Kidney (tissue), 14 donors: ENCODE data around the gene SNRPD2. TPM values are rescaled to one million over a fixed set of nuclear protein-coding genes. Genes with fewer than 3 reads are reported as not detected.

Experiments
- DNase-seq, 5 donors: peaks; one replicate each; pipeline ENCODE4 v3.0.0-alpha.2; 2013 to 2020
- FAIRE-seq: peaks from 2 replicates; lab custom pipeline; 2012; peaks lifted over from hg19 to GRCh38; lab: Jason Lieb, UNC
- H3K27ac ChIP-seq, 2 donors: one replicate each; pipeline ENCODE4 v1.7.0; 2013; ENCODE audit warnings: low read depth in 2 of 2, low read length in 2 of 2, inconsistent platforms in 1 of 2
- H3K27me3 ChIP-seq: one replicate; pipeline ENCODE4 v1.7.1; 2013; ENCODE audit warnings: low read length, inconsistent platforms; ENCODE audit not compliant: control insufficient read depth, insufficient read depth
- H3K36me3 ChIP-seq, 3 donors: one replicate each; pipeline versions ENCODE4 v1.7.0 to v1.7.1; 2013; ENCODE audit warnings: low read length in 3 of 3, control low read depth in 1 of 3, inconsistent platforms in 1 of 3; ENCODE audit not compliant: insufficient read depth in 3 of 3, control insufficient read depth in 2 of 3
- H3K4me1 ChIP-seq, 3 donors: one replicate each; pipeline versions ENCODE4 v1.7.0 to v1.7.1; 2013; ENCODE audit warnings: low read length in 3 of 3, inconsistent platforms in 1 of 3, low read depth in 1 of 3; ENCODE audit not compliant: control insufficient read depth in 2 of 3, insufficient read depth in 2 of 3
- H3K4me3 ChIP-seq, 3 donors: one replicate each; pipeline versions ENCODE4 v1.7.0 to v1.8.1; 2013; ENCODE audit warnings: low read length in 3 of 3, control low read depth in 1 of 3, inconsistent platforms in 1 of 3
- H3K9ac ChIP-seq, 3 donors: one replicate each; pipeline versions ENCODE4 v1.7.0 to v1.7.1; 2013; ENCODE audit warnings: low read length in 3 of 3, control low read depth in 1 of 3, inconsistent platforms in 1 of 3
- H3K9me3 ChIP-seq, 3 donors: one replicate each; pipeline versions ENCODE4 v1.7.0 to v1.7.1; 2013; ENCODE audit warnings: low read length in 3 of 3, control low read depth in 1 of 3, inconsistent platforms in 1 of 3; ENCODE audit not compliant: control insufficient read depth in 2 of 3, insufficient read depth in 1 of 3
- intact Hi-C: fragments of 100-400 bp; cut with DNase I; formaldehyde crosslinking; loops from one replicate; pipeline ENCODE4 v1.11.1; 2022
- microRNA-seq: library from miRNA; unstranded; fragments of <30 nt; microRNA quantifications from one replicate; pipeline ENCODE4 v1.2.0, GENCODE V29; 2020
- polyA plus RNA-seq: library from polyadenylated mRNA; stranded (reverse); fragments of 350-450 nt; fragmentation: Illumina TruSeq; extraction: RNeasy Lipid Tissue Mini Kit (QIAGEN cat#74804); gene quantifications from one replicate; pipeline ENCODE4 v1.2.3, GENCODE V29; 2014; ENCODE audit warnings: low read depth, low replicate concordance; ENCODE audit not compliant: insufficient read depth
- total RNA-seq: library from RNA; stranded (reverse); fragmentation: NEBNext Ultra II Directional; extraction: Animal tissue kit (Norgen Biotek cat#: 25700); gene quantifications from one replicate; pipeline ENCODE4 v1.2.1, GENCODE V29; 2021
- TF ChIP-seq, protein P1 (sequence below): IDR thresholded peaks from 3 replicates; pipeline ENCODE4 v1.5.1; 2012; ENCODE audit warnings: mild to moderate bottlenecking, moderate library complexity, borderline replicate concordance; ENCODE audit not compliant: insufficient read depth; ENCODE audit errors: extremely low read depth
- donor health status: control.
- donor health status: control.
- donor health status: control.
- donor health status: control.
- donor health status: control.
- donor health status: DM: yes; HTN: yes; CAD: no.
- donor health status: Normal renal cell carcinoma (clear cell type).

The SNRPD2 gene
- total and polyA plus RNA-seq, 2 donors from 2014 or later, result 252 to 358 TPM

DNA sequence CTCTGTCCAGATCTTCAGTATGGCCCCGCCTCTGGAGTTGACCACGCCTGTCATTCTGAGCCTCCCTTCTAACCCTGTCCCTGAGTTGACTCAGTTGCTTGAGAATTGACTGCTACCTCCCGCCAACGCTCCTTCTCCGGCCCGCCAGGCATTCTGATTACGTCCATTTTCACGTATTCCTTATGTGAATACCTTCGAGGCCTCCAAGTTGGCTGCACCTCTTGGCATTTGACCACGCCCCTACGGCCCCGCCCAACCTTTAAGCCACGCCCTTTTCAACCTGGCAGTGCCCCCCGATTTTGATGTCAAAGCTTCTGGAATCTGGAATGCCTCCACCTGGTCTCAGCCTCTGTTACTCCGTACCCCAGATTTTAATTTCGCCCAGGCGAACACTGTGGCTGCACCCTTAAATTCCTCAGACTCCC, 50.9 kb downstream of the SNRPD2 start:
- Histone ChIP-seq H3K27ac (no peak overlapping the region), H3K27me3 (peaks cover 3% of the 10 kb centered on the region), H3K4me3 (no peak overlapping the region), H3K9ac (no peak overlapping the region), H3K4me1 (peaks cover 0 to 21% (median 12%) of the 10 kb centered on the region in 3 donors), H3K36me3 (no peaks in the 10 kb centered on the region), H3K9me3 (no peaks in the 10 kb centered on the region)
- DNase-seq (peak in 3 of 5 donors; percentile 22 to 79 (median 36)), FAIRE-seq (no peak)
- intact Hi-C loops, result no loop called here
- TF ChIP-seq, protein P1, sequence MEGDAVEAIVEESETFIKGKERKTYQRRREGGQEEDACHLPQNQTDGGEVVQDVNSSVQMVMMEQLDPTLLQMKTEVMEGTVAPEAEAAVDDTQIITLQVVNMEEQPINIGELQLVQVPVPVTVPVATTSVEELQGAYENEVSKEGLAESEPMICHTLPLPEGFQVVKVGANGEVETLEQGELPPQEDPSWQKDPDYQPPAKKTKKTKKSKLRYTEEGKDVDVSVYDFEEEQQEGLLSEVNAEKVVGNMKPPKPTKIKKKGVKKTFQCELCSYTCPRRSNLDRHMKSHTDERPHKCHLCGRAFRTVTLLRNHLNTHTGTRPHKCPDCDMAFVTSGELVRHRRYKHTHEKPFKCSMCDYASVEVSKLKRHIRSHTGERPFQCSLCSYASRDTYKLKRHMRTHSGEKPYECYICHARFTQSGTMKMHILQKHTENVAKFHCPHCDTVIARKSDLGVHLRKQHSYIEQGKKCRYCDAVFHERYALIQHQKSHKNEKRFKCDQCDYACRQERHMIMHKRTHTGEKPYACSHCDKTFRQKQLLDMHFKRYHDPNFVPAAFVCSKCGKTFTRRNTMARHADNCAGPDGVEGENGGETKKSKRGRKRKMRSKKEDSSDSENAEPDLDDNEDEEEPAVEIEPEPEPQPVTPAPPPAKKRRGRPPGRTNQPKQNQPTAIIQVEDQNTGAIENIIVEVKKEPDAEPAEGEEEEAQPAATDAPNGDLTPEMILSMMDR, result no peak

DNA sequence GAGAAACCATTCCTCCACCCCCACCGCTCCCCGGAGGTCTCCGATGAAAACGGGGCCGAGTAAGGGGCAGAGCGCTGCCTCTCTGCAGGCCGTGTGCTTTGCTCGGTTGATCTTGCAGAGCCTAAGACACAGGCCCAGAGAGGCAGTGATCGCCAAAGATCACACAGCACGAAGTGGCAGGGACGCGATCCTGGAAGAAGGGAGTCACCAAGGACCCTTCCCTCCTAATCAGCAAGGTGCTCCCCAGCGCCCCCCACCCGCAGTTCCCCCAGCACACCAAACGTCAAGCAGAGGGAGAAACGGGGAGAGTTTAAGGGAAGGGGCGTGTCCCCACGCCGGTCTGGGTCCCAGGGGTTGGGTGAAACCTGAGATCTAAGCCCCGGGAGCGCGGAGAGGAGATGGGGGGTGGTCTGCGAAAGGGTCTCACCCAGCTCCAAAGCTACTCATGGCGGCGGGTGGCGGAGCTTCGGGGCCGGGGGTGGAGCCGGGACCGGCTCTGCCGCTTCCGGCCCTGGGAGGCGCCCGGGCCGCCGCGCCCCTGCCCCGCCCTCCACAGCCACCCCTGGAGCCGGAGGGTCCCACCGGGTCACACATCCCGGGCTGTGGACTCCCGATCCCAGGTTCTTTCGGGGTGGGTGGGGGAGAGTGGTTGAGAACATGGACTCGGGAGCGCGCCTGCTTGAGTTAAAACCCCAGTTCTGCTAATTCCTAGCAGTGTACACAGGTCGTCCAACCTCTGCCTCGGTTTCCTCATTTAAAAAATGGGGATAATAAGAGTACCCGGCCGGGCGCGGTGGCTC, 52.6 kb downstream of the SNRPD2 start, which contains the start of gene EML2:
Gene EML2 (minus strand): TSS at position 468 of the 800 bp plus-strand sequence. CDS start 21 bp downstream, at position 447.
- TF ChIP-seq, protein P1, result no peak
- peak within 1 kb of the TSS; percentile 68 to 92 (median 80) for H3K4me3 ChIP-seq
- H3K27ac ChIP-seq, result peak within 1 kb of the TSS; percentile 22 to 27
- no peaks in the 10 kb centered on the region for H3K36me3 ChIP-seq
- no peaks in the 10 kb centered on the region for H3K9me3 ChIP-seq
- DNase-seq (peak; percentile 75 to 84 (median 83)), FAIRE-seq (no peak)
- peaks cover 3% of the 10 kb centered on the region for H3K27me3 ChIP-seq
- H3K4me1 ChIP-seq, result peaks cover 0 to 21% (median 12%) of the 10 kb centered on the region in 3 donors
- intact Hi-C loops, result no loop called here
- peak within 1 kb of the TSS; percentile 43 to 87 (median 67) for H3K9ac ChIP-seq

DNA sequence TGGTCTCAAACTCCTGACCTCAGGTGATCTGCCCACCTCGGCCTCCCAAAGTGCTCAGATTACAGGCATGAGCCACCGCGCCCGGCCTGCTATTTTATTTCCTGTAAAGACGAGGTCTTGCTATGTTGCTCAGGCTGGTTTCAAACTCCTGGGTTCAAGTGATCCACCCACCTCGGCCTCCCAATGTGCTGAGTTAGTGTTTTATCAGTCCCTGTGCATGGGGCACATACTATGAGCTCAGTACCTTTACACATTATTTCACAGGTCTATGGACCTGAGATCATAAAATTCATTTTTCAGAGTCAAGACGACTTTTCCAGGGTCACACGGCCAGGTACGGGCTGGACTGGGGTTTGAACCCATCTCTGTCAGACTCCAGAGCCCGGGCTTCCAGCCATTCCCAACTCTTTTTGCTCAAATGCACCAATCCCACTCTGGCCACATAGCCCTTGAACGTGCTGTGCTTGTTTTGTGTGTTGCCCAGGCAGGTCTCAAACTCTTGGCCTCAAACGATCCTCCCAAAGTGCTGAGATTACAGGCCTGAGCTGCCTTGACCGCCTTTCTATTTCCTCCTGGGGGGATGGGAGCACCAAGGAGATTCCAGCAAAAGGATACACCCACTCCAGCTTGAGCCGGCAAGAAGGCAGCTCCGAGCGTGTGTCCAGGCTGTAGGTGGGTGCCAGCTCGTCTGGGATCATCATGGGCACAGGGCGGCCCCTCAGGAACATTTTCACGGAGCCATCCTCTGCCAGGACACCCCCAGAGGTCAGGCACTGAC, 53.7 kb downstream of the SNRPD2 start:
- peak overlapping the region in 1 of 3 donors; percentile 87 for H3K9ac ChIP-seq
- H3K4me1 ChIP-seq, result peaks cover 0 to 21% (median 12%) of the 10 kb centered on the region in 3 donors
- DNase-seq (peak in 1 of 5 donors; percentile 64), FAIRE-seq (no peak)
- H3K9me3 ChIP-seq, result no peaks in the 10 kb centered on the region
- H3K27ac ChIP-seq, result no peak overlapping the region
- H3K27me3 ChIP-seq, result no peaks in the 10 kb centered on the region
- intact Hi-C loops, result no loop called here
- peak overlapping the region in 2 of 3 donors; percentile 80 to 92 for H3K4me3 ChIP-seq
- TF ChIP-seq, protein P1, result no peak
- H3K36me3 ChIP-seq, result no peaks in the 10 kb centered on the region

Small RNA genes lying within 50 kb of the gene (microRNA-seq; reads per million reads assigned to microRNA genes)
- gene MIR330 (64.3 reads per million, percentile 46 among the genes with 10 or more reads in this experiment), gene MIR642A (not detected), gene MIR642B (not detected)

Other genes starting within 250 kb of the SNRPD2 start
- gene FOSB, start 224.0 kb downstream of the SNRPD2 start, total RNA-seq, result 0.98 TPM
- 0.73 TPM for gene FOSB, start 224.0 kb downstream of the SNRPD2 start, polyA plus RNA-seq
- gene RTN2, start 194.9 kb downstream of the SNRPD2 start, total RNA-seq, result 7.3 TPM
- 8.2 TPM for gene RTN2, start 194.9 kb downstream of the SNRPD2 start, polyA plus RNA-seq
- 2.2 TPM for gene PPM1N, start 193.5 kb downstream of the SNRPD2 start, total RNA-seq
- gene PPM1N, start 193.5 kb downstream of the SNRPD2 start, polyA plus RNA-seq, result 0.69 TPM
- 105 TPM for gene VASP, start 184.5 kb downstream of the SNRPD2 start, total RNA-seq
- 36.3 TPM for gene VASP, start 184.5 kb downstream of the SNRPD2 start, polyA plus RNA-seq
- 19.1 TPM for gene OPA3, start 107.2 kb downstream of the SNRPD2 start, total RNA-seq
- 8.1 TPM for gene OPA3, start 107.2 kb downstream of the SNRPD2 start, polyA plus RNA-seq
- 9.7 TPM for gene GPR4, start 89.7 kb downstream of the SNRPD2 start, total RNA-seq
- 6.8 TPM for gene GPR4, start 89.7 kb downstream of the SNRPD2 start, polyA plus RNA-seq
- gene EML2, start 52.6 kb downstream of the SNRPD2 start, total RNA-seq, result 93.8 TPM
- 36.6 TPM for gene EML2, start 52.6 kb downstream of the SNRPD2 start, polyA plus RNA-seq
- 3.3 TPM for gene GIPR, start 23.7 kb downstream of the SNRPD2 start, total RNA-seq
- gene GIPR, start 23.7 kb downstream of the SNRPD2 start, polyA plus RNA-seq, result 0.65 TPM
- gene QPCTL, start 713 bp upstream of the SNRPD2 start, total RNA-seq, result 8.0 TPM
- 6.8 TPM for gene QPCTL, start 713 bp upstream of the SNRPD2 start, polyA plus RNA-seq
- gene FBXO46, start 38.9 kb upstream of the SNRPD2 start, total RNA-seq, result 16.6 TPM
- gene FBXO46, start 38.9 kb upstream of the SNRPD2 start, polyA plus RNA-seq, result 6.5 TPM
- not detected for gene MEIOSIN, start 41.5 kb upstream of the SNRPD2 start, total RNA-seq
- gene MEIOSIN, start 41.5 kb upstream of the SNRPD2 start, polyA plus RNA-seq, result not detected
- gene SIX5, start 77.3 kb upstream of the SNRPD2 start, total RNA-seq, result 19.4 TPM
- 15.2 TPM for gene SIX5, start 77.3 kb upstream of the SNRPD2 start, polyA plus RNA-seq
- gene DMPK, start 90.5 kb upstream of the SNRPD2 start, total RNA-seq, result 63.0 TPM
- gene DMPK, start 90.5 kb upstream of the SNRPD2 start, polyA plus RNA-seq, result 31.3 TPM
- 60.9 TPM for gene DMWD, start 100.9 kb upstream of the SNRPD2 start, total RNA-seq
- 22.2 TPM for gene DMWD, start 100.9 kb upstream of the SNRPD2 start, polyA plus RNA-seq
- 0.13 TPM for gene RSPH6A, start 123.4 kb upstream of the SNRPD2 start, total RNA-seq
- not detected for gene RSPH6A, start 123.4 kb upstream of the SNRPD2 start, polyA plus RNA-seq
- 77.4 TPM for gene SYMPK, start 171.2 kb upstream of the SNRPD2 start, total RNA-seq
- 61.5 TPM for gene SYMPK, start 171.2 kb upstream of the SNRPD2 start, polyA plus RNA-seq
- gene FOXA3, start 172.4 kb upstream of the SNRPD2 start, total RNA-seq, result 3.7 TPM
- 1.8 TPM for gene FOXA3, start 172.4 kb upstream of the SNRPD2 start, polyA plus RNA-seq
- 23.2 TPM for gene IRF2BP1, start 194.2 kb upstream of the SNRPD2 start, total RNA-seq
- gene IRF2BP1, start 194.2 kb upstream of the SNRPD2 start, polyA plus RNA-seq, result 18.2 TPM
- 6.7 TPM for gene MYPOP, start 210.7 kb upstream of the SNRPD2 start, total RNA-seq
- gene MYPOP, start 210.7 kb upstream of the SNRPD2 start, polyA plus RNA-seq, result 11.7 TPM
- not detected for gene NANOS2, start 222.8 kb upstream of the SNRPD2 start, total RNA-seq
- not detected for gene NANOS2, start 222.8 kb upstream of the SNRPD2 start, polyA plus RNA-seq